HCT116 (cell line): ENCODE results near the gene MCUR1. TPM values are rescaled to one million over a fixed set of nuclear protein-coding genes. Genes with fewer than 3 reads are reported as not detected.

Experiments
- ATAC-seq: fragments of 200-7000 bp; cut with Tn5 transposase; 2 replicates; pipeline ENCODE4 v1.9.1; 2020; ENCODE audit warnings: mild to moderate bottlenecking, moderate library complexity
- BruUV-seq: library from RNA; stranded (reverse); fragments of 400-500 nt; replicated peaks from 2 replicates; lab custom pipeline; 2021; lab: Mats Ljungman, UMichigan
- CTCF ChIA-PET: fragments of 300-600 bp; sonication (Branson Sonifier 250); formaldehyde crosslinking; loops from one replicate; lab custom pipeline; 2021; ENCODE audit warnings: antibody characterized with exemption; lab: Charles Lee
- POLR2A ChIA-PET: fragments of 300-600, 350-600 bp; sonication (Branson Sonifier 250); formaldehyde crosslinking; loops from one replicate; lab custom pipeline; 2021; ENCODE audit warnings: antibody characterized with exemption; lab: Charles Lee
- RAD21 ChIA-PET, 2 experiments: fragments of 300-600 bp; sonication (Branson Sonifier 250); formaldehyde crosslinking; loops; one replicate each; lab custom pipeline; 2023; ENCODE audit warnings: low total read pairs in 2 of 2; ENCODE audit not compliant: uncharacterized antibody in 2 of 2, unreplicated experiment in 2 of 2, low non-redundant PET in 1 of 2; lab: Charles Lee
- DNase-seq: peaks from one replicate; pipeline ENCODE4 v3.0.0-alpha.2; 2010; ENCODE audit warnings: low read depth, low spot score
- H2AFZ ChIP-seq: fragments of 200-600 bp; shearing (Covaris generic), sonication (generic); 2 replicates; pipeline ENCODE4 v1.6.1; 2017; ENCODE audit warnings: low read depth, mixed run types, mixed read lengths, antibody characterized with exemption, low read length; ENCODE audit not compliant: poor library complexity, severe bottlenecking
- H3K27ac ChIP-seq: 2 replicates; pipeline ENCODE4 v1.5.1; 2012; ENCODE audit warnings: low read depth, low read length
- H3K27me3 ChIP-seq: fragments of 200-600 bp; sonication (generic); 2 replicates; pipeline ENCODE4 v1.6.1; 2016; ENCODE audit warnings: mixed run types, low read length, mixed read lengths; ENCODE audit not compliant: insufficient read depth
- H3K36me3 ChIP-seq, 2 experiments: fragments of 200-500 bp in 1 of 2; fragments of 200-600 bp in 1 of 2; sonication (Bioruptor generic) in 1 of 2; sonication (generic) in 1 of 2; 2 replicates each; pipeline versions ENCODE4 v1.5.1 to v1.6.1; 2014 to 2016; ENCODE audit warnings: low read length in 2 of 2, inconsistent platforms in 1 of 2, mixed read lengths in 1 of 2, mixed run types in 1 of 2; ENCODE audit not compliant: insufficient read depth in 2 of 2, control insufficient read depth in 1 of 2
- H3K4me1 ChIP-seq, 2 experiments: fragments of 200-600 bp in 1 of 2; sonication (generic) in 1 of 2; 2 replicates each; pipeline versions ENCODE4 v1.5.1 to v1.6.1; 2012 to 2017; ENCODE audit warnings: low read length in 2 of 2, inconsistent platforms in 1 of 2, mild to moderate bottlenecking in 1 of 2, mixed read lengths in 1 of 2, mixed run types in 1 of 2, moderate library complexity in 1 of 2; ENCODE audit not compliant: insufficient read depth in 2 of 2, control insufficient read depth in 1 of 2
- H3K4me2 ChIP-seq: fragments of 200-600 bp; sonication (generic); 2 replicates; pipeline ENCODE4 v1.6.1; 2017; ENCODE audit warnings: mixed run types, low read length, mixed read lengths
- H3K4me3 ChIP-seq, 2 experiments: fragments of 200-600 bp in 1 of 2; sonication (generic) in 1 of 2; replicated peaks in 1 of 2; 2 replicates each; pipeline ENCODE4 v1.5.1; 2011 to 2016; ENCODE audit warnings: low read length in 2 of 2, control low read depth in 1 of 2, low read depth in 1 of 2, mild to moderate bottlenecking in 1 of 2, mixed read lengths in 1 of 2, mixed run types in 1 of 2
- H3K79me2 ChIP-seq: fragments of 200-600 bp; sonication (generic); 2 replicates; pipeline ENCODE4 v1.6.1; 2017; ENCODE audit warnings: mild to moderate bottlenecking, mixed run types, low read length, moderate library complexity, mixed read lengths; ENCODE audit not compliant: insufficient read depth
- H3K9ac ChIP-seq: fragments of 200-600 bp; sonication (generic); 2 replicates; pipeline ENCODE4 v1.6.1; 2016; ENCODE audit warnings: low read length, mixed read lengths
- H3K9me2 ChIP-seq: fragments of 200-600 bp; sonication (generic), shearing (Covaris generic); 2 replicates; pipeline ENCODE4 v1.6.1; 2017; ENCODE audit warnings: mixed run types, mild to moderate bottlenecking, moderate library complexity; ENCODE audit not compliant: insufficient read depth
- H3K9me3 ChIP-seq, 2 experiments: fragments of 200-500 bp in 1 of 2; fragments of 200-600 bp in 1 of 2; sonication (Bioruptor generic) in 1 of 2; sonication (generic) in 1 of 2; 2 replicates each; pipeline ENCODE4 v1.6.1; 2014 to 2017; ENCODE audit warnings: low read length in 2 of 2, mixed read lengths in 2 of 2, inconsistent platforms in 1 of 2, low read depth in 1 of 2, mild to moderate bottlenecking in 1 of 2, mixed run types in 1 of 2, moderate library complexity in 1 of 2; ENCODE audit not compliant: control insufficient read depth in 1 of 2, insufficient read depth in 1 of 2
- H4K20me1 ChIP-seq: fragments of 200-600 bp; sonication (generic), shearing (Covaris generic); 2 replicates; pipeline ENCODE4 v1.6.1; 2017; ENCODE audit warnings: mixed run types, mild to moderate bottlenecking, moderate library complexity; ENCODE audit not compliant: insufficient read depth
- CBX3 ChIP-seq: IDR thresholded peaks from 2 replicates; pipeline ENCODE4 v1.6.1; 2012; ENCODE audit warnings: low read depth
- CEBPB ChIP-seq: IDR thresholded peaks from 2 replicates; pipeline ENCODE4 v1.6.1; 2012; ENCODE audit warnings: low read depth
- EGR1 ChIP-seq: IDR thresholded peaks from 2 replicates; pipeline ENCODE4 v1.6.1; 2012; ENCODE audit warnings: low read depth
- ELF1 ChIP-seq: IDR thresholded peaks from 2 replicates; pipeline ENCODE4 v1.6.1; 2012; ENCODE audit warnings: low read depth, borderline replicate concordance
- EZH2 ChIP-seq: fragments of 200-600 bp; sonication (generic); IDR thresholded peaks from 2 replicates; pipeline ENCODE4 v1.6.1; 2017; ENCODE audit warnings: antibody characterized with exemption, mixed run types
- EZH2phosphoT487 ChIP-seq: fragments of 200-600 bp; IDR thresholded peaks from 2 replicates; pipeline ENCODE4 v1.6.1; 2018; ENCODE audit warnings: antibody characterized with exemption, borderline replicate concordance
- FOSL1 ChIP-seq: IDR thresholded peaks from 2 replicates; pipeline ENCODE4 v1.6.1; 2012; ENCODE audit warnings: low read depth
- JUND ChIP-seq: IDR thresholded peaks from 2 replicates; pipeline ENCODE4 v1.6.1; 2012
- POLR2A ChIP-seq: IDR thresholded peaks from 2 replicates; pipeline ENCODE4 v1.7.0; 2011; ENCODE audit warnings: borderline replicate concordance; ENCODE audit not compliant: insufficient read depth, insufficient read length; ENCODE audit errors: extremely low read depth
- POLR2AphosphoS5 ChIP-seq: IDR thresholded peaks from 2 replicates; pipeline ENCODE4 v1.6.1; 2011; ENCODE audit warnings: mild to moderate bottlenecking, low read depth, low read length, moderate library complexity
- RAD21 ChIP-seq: IDR thresholded peaks from 2 replicates; pipeline ENCODE4 v1.6.1; 2012; ENCODE audit warnings: low read depth, mild to moderate bottlenecking
- SP1 ChIP-seq: IDR thresholded peaks from 2 replicates; pipeline ENCODE4 v1.6.1; 2012; ENCODE audit warnings: low read depth
- ZFX ChIP-seq: fragments of 450-650 bp; IDR thresholded peaks from 2 replicates; pipeline ENCODE4 v1.6.1; 2017
- ZNF274 ChIP-seq: fragments of 200-500 bp; sonication (Bioruptor generic); IDR thresholded peaks from 2 replicates; pipeline ENCODE4 v1.6.1; 2014; ENCODE audit warnings: mild to moderate bottlenecking, low read depth, low read length, inconsistent platforms
- intact Hi-C: fragments of 100-400 bp; cut with micrococcal nuclease; formaldehyde crosslinking; loops from 2 replicates; pipeline ENCODE4 v1.10.0; 2022
- total RNA-seq: library from RNA; stranded (reverse); gene quantifications from one replicate; pipeline ENCODE4 v1.2.1, GENCODE V29; 2021; ENCODE audit not compliant: unreplicated experiment
- TF ChIP-seq, protein P1 (sequence below): IDR thresholded peaks from 2 replicates; pipeline ENCODE4 v1.6.1; 2012; ENCODE audit warnings: low read depth
- TF ChIP-seq, protein P2 (sequence below): IDR thresholded peaks from 2 replicates; pipeline ENCODE4 v1.6.1; 2011; ENCODE audit warnings: mild to moderate bottlenecking, low read length, moderate library complexity; ENCODE audit not compliant: insufficient replicate concordance; ENCODE audit errors: extremely low read depth
- TF ChIP-seq, protein P3 (sequence below): IDR thresholded peaks from 2 replicates; pipeline ENCODE4 v1.6.1; 2012

The MCUR1 gene
- total RNA-seq, 1 experiment from 2014 or later: 33.2 TPM

DNA sequence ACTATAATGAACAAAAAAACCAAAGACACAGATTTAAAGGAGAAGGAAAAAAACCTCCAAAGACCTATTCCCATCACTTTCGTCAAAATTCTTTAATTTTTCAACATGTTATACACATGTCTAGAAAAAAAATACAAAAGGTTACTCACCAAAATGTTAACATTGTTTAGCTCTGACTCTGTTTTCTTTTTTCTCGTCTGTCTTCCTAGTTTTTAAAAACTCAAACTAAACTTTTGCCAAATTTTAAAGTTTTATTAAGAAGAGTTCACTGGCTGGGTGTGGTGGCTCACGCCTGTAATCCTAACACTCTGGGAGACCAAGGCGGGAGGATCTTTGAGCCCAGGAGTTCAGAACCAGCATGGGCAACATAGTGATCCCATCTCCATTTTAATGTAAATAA is 10.8 kb downstream of the MCUR1 start:
- BruUV-seq: no TSS peak
- ChIA-PET RAD21 (no interaction called here), CTCF (interaction anchor here (0.8 to 1.1 kb wide), 2 partner anchors 12 to 25 kb away, joined by 3 to 6 read pairs; no protein-coding TSS in a partner anchor), POLR2A (no interaction called here)
- no peak overlapping the region for H2AFZ ChIP-seq
- H3K4me2 ChIP-seq: no peak overlapping the region
- H3K9ac ChIP-seq: no peak overlapping the region
- no peak for ATAC-seq
- H3K9me2 ChIP-seq: no peaks in the 10 kb centered on the region
- intact Hi-C loops: no loop called here
- no peaks in the 10 kb centered on the region for H3K27me3 ChIP-seq
- DNase-seq: no peak
- no peaks in the 10 kb centered on the region for H3K4me1 ChIP-seq
- H3K9me3 ChIP-seq: no peaks in the 10 kb centered on the region
- H4K20me1 ChIP-seq: no peaks in the 10 kb centered on the region
- TF ChIP-seq CEBPB: no peak
- no peak for TF ChIP-seq CBX3
- TF ChIP-seq JUND: no peak
- no peak for TF ChIP-seq SP1
- no peak overlapping the region for H3K27ac ChIP-seq
- H3K36me3 ChIP-seq: peaks cover 2 to 16% of the 10 kb centered on the region in 2 experiments; a peak in 2 of 4 replicates
- H3K4me3 ChIP-seq: no peak overlapping the region
- H3K79me2 ChIP-seq: peaks cover 8% of the 10 kb centered on the region; the same call in 1 of the 2 replicates

DNA sequence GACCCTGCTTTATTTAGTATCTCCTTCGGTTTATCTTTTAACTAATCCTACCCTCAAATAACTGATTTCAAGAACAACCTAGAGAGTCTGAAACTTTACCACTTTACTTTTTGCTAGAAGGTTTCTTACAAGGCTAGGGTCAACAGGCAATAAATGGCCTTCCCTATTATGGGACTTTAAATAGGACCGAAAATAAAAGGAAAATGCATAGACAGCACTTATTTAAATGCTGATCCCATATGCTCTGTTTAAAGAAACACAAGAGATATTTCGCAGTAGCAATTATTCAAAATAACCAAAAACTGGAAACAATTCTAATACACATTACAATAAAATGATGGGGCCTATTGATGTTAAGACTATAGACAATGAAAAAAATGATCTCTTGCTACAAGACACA is 13.7 kb downstream of the MCUR1 start:
- Histone ChIP-seq H3K36me3 (peaks cover 2 to 14% of the 10 kb centered on the region in 2 experiments; a peak in 2 of 4 replicates), H3K4me2 (no peak overlapping the region), H2AFZ (no peak overlapping the region), H3K4me1 (no peaks in the 10 kb centered on the region), H4K20me1 (no peaks in the 10 kb centered on the region), H3K9me3 (no peaks in the 10 kb centered on the region), H3K27ac (no peak overlapping the region), H3K27me3 (no peaks in the 10 kb centered on the region), H3K79me2 (no peaks in the 10 kb centered on the region), H3K9ac (no peak overlapping the region), H3K9me2 (no peaks in the 10 kb centered on the region), H3K4me3 (no peak overlapping the region)
- CTCF ChIA-PET: no interaction called here
- RAD21 ChIA-PET: no interaction called here
- intact Hi-C loops: no loop called here
- BruUV-seq: no TSS peak
- POLR2A ChIA-PET: no interaction called here
- no peak for ATAC-seq
- no peak for DNase-seq
- TF ChIP-seq CBX3 (no peak), JUND (no peak), RAD21 (no peak), ZNF274 (no peak), EZH2 (no peak), EZH2phosphoT487 (no peak), ELF1 (no peak), POLR2AphosphoS5 (no peak), CEBPB (no peak), EGR1 (no peak), POLR2A (no peak), FOSL1 (no peak), ZFX (no peak), SP1 (no peak)
- TF ChIP-seq, protein P1, sequence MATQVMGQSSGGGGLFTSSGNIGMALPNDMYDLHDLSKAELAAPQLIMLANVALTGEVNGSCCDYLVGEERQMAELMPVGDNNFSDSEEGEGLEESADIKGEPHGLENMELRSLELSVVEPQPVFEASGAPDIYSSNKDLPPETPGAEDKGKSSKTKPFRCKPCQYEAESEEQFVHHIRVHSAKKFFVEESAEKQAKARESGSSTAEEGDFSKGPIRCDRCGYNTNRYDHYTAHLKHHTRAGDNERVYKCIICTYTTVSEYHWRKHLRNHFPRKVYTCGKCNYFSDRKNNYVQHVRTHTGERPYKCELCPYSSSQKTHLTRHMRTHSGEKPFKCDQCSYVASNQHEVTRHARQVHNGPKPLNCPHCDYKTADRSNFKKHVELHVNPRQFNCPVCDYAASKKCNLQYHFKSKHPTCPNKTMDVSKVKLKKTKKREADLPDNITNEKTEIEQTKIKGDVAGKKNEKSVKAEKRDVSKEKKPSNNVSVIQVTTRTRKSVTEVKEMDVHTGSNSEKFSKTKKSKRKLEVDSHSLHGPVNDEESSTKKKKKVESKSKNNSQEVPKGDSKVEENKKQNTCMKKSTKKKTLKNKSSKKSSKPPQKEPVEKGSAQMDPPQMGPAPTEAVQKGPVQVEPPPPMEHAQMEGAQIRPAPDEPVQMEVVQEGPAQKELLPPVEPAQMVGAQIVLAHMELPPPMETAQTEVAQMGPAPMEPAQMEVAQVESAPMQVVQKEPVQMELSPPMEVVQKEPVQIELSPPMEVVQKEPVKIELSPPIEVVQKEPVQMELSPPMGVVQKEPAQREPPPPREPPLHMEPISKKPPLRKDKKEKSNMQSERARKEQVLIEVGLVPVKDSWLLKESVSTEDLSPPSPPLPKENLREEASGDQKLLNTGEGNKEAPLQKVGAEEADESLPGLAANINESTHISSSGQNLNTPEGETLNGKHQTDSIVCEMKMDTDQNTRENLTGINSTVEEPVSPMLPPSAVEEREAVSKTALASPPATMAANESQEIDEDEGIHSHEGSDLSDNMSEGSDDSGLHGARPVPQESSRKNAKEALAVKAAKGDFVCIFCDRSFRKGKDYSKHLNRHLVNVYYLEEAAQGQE: no peak
- TF ChIP-seq, protein P2, sequence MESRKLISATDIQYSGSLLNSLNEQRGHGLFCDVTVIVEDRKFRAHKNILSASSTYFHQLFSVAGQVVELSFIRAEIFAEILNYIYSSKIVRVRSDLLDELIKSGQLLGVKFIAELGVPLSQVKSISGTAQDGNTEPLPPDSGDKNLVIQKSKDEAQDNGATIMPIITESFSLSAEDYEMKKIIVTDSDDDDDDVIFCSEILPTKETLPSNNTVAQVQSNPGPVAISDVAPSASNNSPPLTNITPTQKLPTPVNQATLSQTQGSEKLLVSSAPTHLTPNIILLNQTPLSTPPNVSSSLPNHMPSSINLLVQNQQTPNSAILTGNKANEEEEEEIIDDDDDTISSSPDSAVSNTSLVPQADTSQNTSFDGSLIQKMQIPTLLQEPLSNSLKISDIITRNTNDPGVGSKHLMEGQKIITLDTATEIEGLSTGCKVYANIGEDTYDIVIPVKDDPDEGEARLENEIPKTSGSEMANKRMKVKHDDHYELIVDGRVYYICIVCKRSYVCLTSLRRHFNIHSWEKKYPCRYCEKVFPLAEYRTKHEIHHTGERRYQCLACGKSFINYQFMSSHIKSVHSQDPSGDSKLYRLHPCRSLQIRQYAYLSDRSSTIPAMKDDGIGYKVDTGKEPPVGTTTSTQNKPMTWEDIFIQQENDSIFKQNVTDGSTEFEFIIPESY: no peak
- TF ChIP-seq, protein P3, sequence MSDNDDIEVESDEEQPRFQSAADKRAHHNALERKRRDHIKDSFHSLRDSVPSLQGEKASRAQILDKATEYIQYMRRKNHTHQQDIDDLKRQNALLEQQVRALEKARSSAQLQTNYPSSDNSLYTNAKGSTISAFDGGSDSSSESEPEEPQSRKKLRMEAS: no peak
